Spleen (tissue), 11 donors: ENCODE data around the gene CEP72. TPM values are rescaled to one million over a fixed set of nuclear protein-coding genes. Genes with fewer than 3 reads are reported as not detected.

Source experiments
- DNase-seq: peaks from one replicate; pipeline ENCODE4 v3.0.0-alpha.2; 2020
- H3K27ac ChIP-seq, 8 donors: fragments of 200-600 bp; sonication (generic) in 7 of 8; 1 replicate in 4 of 8; 2 replicates in 4 of 8; pipeline versions ENCODE4 v1.5.0 to v1.8.0; 2016 to 2021; ENCODE audit warnings: inconsistent platforms in 4 of 8, mild to moderate bottlenecking in 4 of 8, moderate library complexity in 1 of 8
- H3K27me3 ChIP-seq, 7 donors: fragments of 200-600 bp; sonication (generic) in 6 of 7; replicated peaks in 1 of 7; 1 replicate in 4 of 7; 2 replicates in 3 of 7; pipeline versions ENCODE4 v1.5.0 to v1.8.0; 2016 to 2021; ENCODE audit warnings: inconsistent platforms in 3 of 7, mild to moderate bottlenecking in 1 of 7
- H3K36me3 ChIP-seq, 6 donors: fragments of 200-600 bp; sonication (generic) in 5 of 6; 1 replicate in 4 of 6; 2 replicates in 2 of 6; pipeline versions ENCODE4 v1.5.0 to v1.8.0; 2016 to 2021; ENCODE audit warnings: inconsistent platforms in 2 of 6
- H3K4me1 ChIP-seq, 6 donors: fragments of 200-600 bp; sonication (generic) in 5 of 6; 1 replicate in 3 of 6; 2 replicates in 3 of 6; pipeline versions ENCODE4 v1.5.0 to v1.8.0; 2016 to 2021; ENCODE audit warnings: inconsistent platforms in 3 of 6
- H3K4me3 ChIP-seq, 8 donors: fragments of 200-600 bp; sonication (generic) in 7 of 8; 1 replicate in 4 of 8; 2 replicates in 4 of 8; pipeline versions ENCODE4 v1.5.0 to v1.8.0; 2016 to 2021; ENCODE audit warnings: inconsistent platforms in 4 of 8, mild to moderate bottlenecking in 4 of 8, moderate library complexity in 2 of 8
- H3K9me3 ChIP-seq, 8 donors: fragments of 200-600 bp; sonication (generic) in 7 of 8; 1 replicate in 4 of 8; 2 replicates in 4 of 8; pipeline versions ENCODE4 v1.5.0 to v1.8.0; 2016 to 2021; ENCODE audit warnings: inconsistent platforms in 4 of 8
- CTCF ChIP-seq, 11 experiments: fragments of 200-600 bp in 7 of 11; fragments of 450-650 bp in 4 of 11; sonication (generic) in 4 of 11; IDR thresholded peaks in 8 of 11; conservative IDR thresholded peaks in 3 of 11; 1 replicate in 7 of 11; 2 replicates in 4 of 11; pipeline versions ENCODE4 v1.4.0 to v1.8.0; 2016 to 2021; ENCODE audit warnings: antibody characterized with exemption in 11 of 11, inconsistent platforms in 4 of 11, mild to moderate bottlenecking in 1 of 11
- POLR2A ChIP-seq, 3 donors: fragments of 450-650 bp; IDR thresholded peaks; one replicate each; pipeline ENCODE4 v1.5.1; 2017; ENCODE audit warnings: antibody characterized with exemption in 3 of 3, mild to moderate bottlenecking in 1 of 3
- POLR2AphosphoS5 ChIP-seq, 3 donors: sonication (generic); formaldehyde crosslinking; IDR thresholded peaks; one replicate each; pipeline ENCODE4 v1.5.1; 2017; ENCODE audit warnings: antibody characterized with exemption in 3 of 3
- WGBS, 5 donors: extraction: QIAGEN DNeasy Blood & Tissue Kit in 3 of 5; methylation state at CpG; one replicate each; pipeline versions ENCODE4 v1.1.5 to v1.1.7; 2013 to 2018; 5-methylcytosine and 5-hydroxymethylcytosine counted together
- intact Hi-C: fragments of 100-400 bp; cut with DNase I; formaldehyde crosslinking; loops from one replicate; pipeline ENCODE4 v1.15.0; 2023; ENCODE audit warnings: low total_unique reads
- polyA plus RNA-seq, 3 donors: library from polyadenylated mRNA; stranded (reverse); fragments of 200-250 nt; gene quantifications; one replicate each; pipeline ENCODE4 v1.2.1, GENCODE V29; 2013
- total RNA-seq, 7 donors: library from RNA; depleted of rRNA in 3 of 7; stranded (reverse); fragments of >200 nt in 3 of 7; fragmentation: NEBNext Ultra II Directional in 4 of 7; extraction: Animal tissue kit (Norgen Biotek cat#: 25700) in 4 of 7; gene quantifications; one replicate each; pipeline versions ENCODE4 v1.1.0 to v1.2.1, GENCODE V29; 2016 to 2021
- donor health status: healthy with polysubstance abuse.
- donor health status: DM: no; HTN: no; CAD: no; lungs with moderate emphysema.
- donor health status: DM: no; HTN: no; CAD: no.
- donor health status: Bipolar disorder and iron deficiency.
- donor health status: healthy.
- donor health status: DM: no; HTN: no; CAD: no.
- donor health status: DM: yes; HTN: yes; CAD: no.

The CEP72 gene
- total and polyA plus RNA-seq, 10 donors, result 2.1 to 13.1 (median 9.0) TPM

GRCh38 chr5:567664-568060 is 44.5 kb upstream of the CEP72 start:
- Histone ChIP-seq H3K36me3 (no peaks in the 10 kb centered on the region), H3K9me3 (peaks cover 0 to 5% (median 0%) of the 10 kb centered on the region in 8 donors), H3K27me3 (peaks cover 0 to 78% (median 19%) of the 10 kb centered on the region in 7 donors), H3K4me1 (no peaks in the 10 kb centered on the region), H3K4me3 (no peak overlapping the region), H3K27ac (no peak overlapping the region)
- TF ChIP-seq POLR2A (IDR thresholded peaks at IDR 0.05), result no peak
- TF ChIP-seq CTCF (IDR thresholded peaks at IDR 0.05 in 8 of 11, conservative IDR thresholded peaks at IDR 0.05 in 3 of 11), result no peak
- no peak for TF ChIP-seq POLR2AphosphoS5 (IDR thresholded peaks at IDR 0.05)
- no peak for DNase-seq
- intact Hi-C loops, result no loop called here
- WGBS, 5 donors, result 75 to 86% (median 80%) methylated on average over 5 to 13 of the region's 13 CpGs

- Histone ChIP-seq H3K4me3 (no peak overlapping the region), H3K27me3 (peaks cover 0 to 83% (median 19%) of the 10 kb centered on the region in 7 donors), H3K4me1 (no peaks in the 10 kb centered on the region), H3K9me3 (peaks cover 0 to 5% (median 0%) of the 10 kb centered on the region in 8 donors), H3K36me3 (no peaks in the 10 kb centered on the region), H3K27ac (no peak overlapping the region)
- 61 to 73% (median 67%) methylated on average over 21 to 27 of the region's 27 CpGs for WGBS, 5 donors
- intact Hi-C loops, result no loop called here
- DNase-seq, result no peak
- TF ChIP-seq CTCF (IDR thresholded peaks at IDR 0.05 in 8 of 11, conservative IDR thresholded peaks at IDR 0.05 in 3 of 11) (no peak), POLR2AphosphoS5 (IDR thresholded peaks at IDR 0.05) (no peak), POLR2A (IDR thresholded peaks at IDR 0.05) (no peak)
Observed at GRCh38 chr5:568061-568781, 43.9 kb upstream of the CEP72 start.

- Histone ChIP-seq H3K4me3 (no peak overlapping the region), H3K4me1 (no peaks in the 10 kb centered on the region), H3K9me3 (peaks cover 0 to 5% (median 0%) of the 10 kb centered on the region in 8 donors), H3K27ac (no peak overlapping the region), H3K27me3 (peaks cover 0 to 89% (median 19%) of the 10 kb centered on the region in 7 donors), H3K36me3 (no peaks in the 10 kb centered on the region)
- DNase-seq, result no peak
- intact Hi-C loops, result no loop called here
- 75 to 86% (median 84%) methylated on average over 8 of the region's 8 CpGs for WGBS, 5 donors
- no peak for TF ChIP-seq CTCF (IDR thresholded peaks at IDR 0.05 in 8 of 11, conservative IDR thresholded peaks at IDR 0.05 in 3 of 11)
- no peak for TF ChIP-seq POLR2A (IDR thresholded peaks at IDR 0.05)
- TF ChIP-seq POLR2AphosphoS5 (IDR thresholded peaks at IDR 0.05), result no peak
Observed at GRCh38 chr5:568809-569208, 43.3 kb upstream of the CEP72 start.

GRCh38 chr5:569358-569867 is 42.7 kb upstream of the CEP72 start:
- Histone ChIP-seq H3K36me3 (no peaks in the 10 kb centered on the region), H3K4me1 (no peaks in the 10 kb centered on the region), H3K4me3 (no peak overlapping the region), H3K27ac (no peak overlapping the region), H3K9me3 (peaks cover 0 to 5% (median 0%) of the 10 kb centered on the region in 8 donors), H3K27me3 (peaks cover 0 to 93% (median 19%) of the 10 kb centered on the region in 7 donors)
- no peak for DNase-seq
- 82 to 92% (median 84%) methylated on average over 22 to 23 of the region's 23 CpGs for WGBS, 5 donors
- intact Hi-C loops, result no loop called here
- TF ChIP-seq POLR2AphosphoS5 (IDR thresholded peaks at IDR 0.05), result no peak
- no peak for TF ChIP-seq POLR2A (IDR thresholded peaks at IDR 0.05)
- no peak for TF ChIP-seq CTCF (IDR thresholded peaks at IDR 0.05 in 8 of 11, conservative IDR thresholded peaks at IDR 0.05 in 3 of 11)
